Testis (tissue), 5 donors: Measurements from ENCODE around the gene JUNB. TPM values are rescaled to one million over a fixed set of nuclear protein-coding genes. Genes with fewer than 3 reads are reported as not detected.

Source experiments
- DNase-seq: peaks from one replicate; pipeline ENCODE4 v3.0.0-alpha.2; 2019
- H3K27ac ChIP-seq, 2 donors: fragments of 200-600 bp; sonication (generic); one replicate each; pipeline ENCODE4 v1.5.1; 2019
- H3K27me3 ChIP-seq: fragments of 200-600 bp; sonication (generic); one replicate; pipeline ENCODE4 v1.5.1; 2019
- H3K36me3 ChIP-seq: fragments of 200-600 bp; sonication (generic); one replicate; pipeline ENCODE4 v1.5.1; 2017; ENCODE audit warnings: low read depth; ENCODE audit errors: missing control alignments
- H3K4me1 ChIP-seq: fragments of 200-600 bp; sonication (generic); one replicate; pipeline ENCODE4 v1.5.1; 2019
- H3K4me3 ChIP-seq, 2 donors: fragments of 200-600 bp; sonication (generic); one replicate each; pipeline ENCODE4 v1.5.1; 2017 to 2019
- H3K9me3 ChIP-seq: fragments of 200-600 bp; sonication (generic); one replicate; pipeline ENCODE4 v1.5.1; 2017
- CTCF ChIP-seq, 3 experiments: fragments of 450-650 bp in 2 of 3; fragments of 200-600 bp in 1 of 3; sonication (generic) in 1 of 3; IDR thresholded peaks; one replicate each; pipeline ENCODE4 v1.5.1; 2016 to 2019; ENCODE audit warnings: antibody characterized with exemption in 3 of 3, mild to moderate bottlenecking in 2 of 3, moderate library complexity in 1 of 3
- POLR2A ChIP-seq: fragments of 450-650 bp; IDR thresholded peaks from one replicate; pipeline ENCODE4 v1.6.1; 2017; ENCODE audit warnings: antibody characterized with exemption, mild to moderate bottlenecking, moderate library complexity
- WGBS, 2 donors: methylation state at CpG; one replicate each; pipeline ENCODE4 v1.1.5; 2018; 5-methylcytosine and 5-hydroxymethylcytosine counted together
- intact Hi-C: fragments of 100-400 bp; cut with DNase I; formaldehyde crosslinking; loops from one replicate; pipeline ENCODE4 v1.15.1; 2023; ENCODE audit warnings: low total_unique reads
- long read RNA-seq, 2 donors: transcript quantifications; one replicate each; lab custom pipeline, GENCODE V29; 2026
- polyA plus RNA-seq: library from polyadenylated mRNA; stranded (reverse); fragments of 350-450 nt; fragmentation: Illumina TruSeq; extraction: RNeasy Lipid Tissue Mini Kit (QIAGEN cat#74804); gene quantifications from one replicate; pipeline ENCODE4 v1.2.3, GENCODE V29; 2014; ENCODE audit warnings: low read depth, low replicate concordance; ENCODE audit not compliant: insufficient read depth
- total RNA-seq, 2 donors: library from RNA; depleted of rRNA; stranded (reverse); fragments of >200 nt; gene quantifications; one replicate each; pipeline ENCODE4 v1.2.3, GENCODE V29; 2016

JUNB gene
- 100 to 1,000 TPM in 1 of 2 donors, 10 to 100 TPM in 1; 75.9 to 143 TPM for total RNA-seq
- 54.5 TPM for polyA plus RNA-seq
- long read RNA-seq, donor 1, transcript JUNB-201 (1 exons, 1,820 nt): major isoform, 148 of 148 reads
- long read RNA-seq, donor 1, partial matches to known transcripts: 0 of 148 reads
- long read RNA-seq, donor 1, other reads (novel, unspliced or antisense): 0 of 148 reads
- long read RNA-seq, donor 2, transcript JUNB-201 (1 exons, 1,820 nt): major isoform, 145 of 145 reads
- long read RNA-seq, donor 2, partial matches to known transcripts: 0 of 145 reads
- long read RNA-seq, donor 2, other reads (novel, unspliced or antisense): 0 of 145 reads

GRCh38 chr19:12791345-12792050 is at the start of gene JUNB:
Gene JUNB, plus strand, starts transcription at chr19:12791486. Its CDS starts 286 bp downstream, at chr19:12791772.
- Histone ChIP-seq H3K27me3 (no peaks in the 10 kb centered on the region), H3K36me3 (no peaks in the 10 kb centered on the region), H3K9me3 (no peaks in the 10 kb centered on the region), H3K4me3 (peak within 1 kb of the TSS; percentile 75 to 88), H3K27ac (peak within 1 kb of the TSS; percentile 93 to 98), H3K4me1 (peaks cover 43% of the 10 kb centered on the region)
- TF ChIP-seq CTCF (IDR thresholded peaks at IDR 0.05) (peak in 1 of 3 experiments; percentile 9), POLR2A (peak; percentile 100)
- WGBS, 2 donors: 0% methylated on average over 39 of the region's 73 CpGs; no CpG with 5 or more reads in 1 of the 2 donors
- intact Hi-C loops: loop anchor here (10.0 kb wide), 1 partner anchor 57 kb away; the partner anchor contains the start of genes GET3 and TRIR
- peak; percentile 96 for DNase-seq

- Histone ChIP-seq H3K4me3 (no peak overlapping the region), H3K36me3 (no peaks in the 10 kb centered on the region), H3K27me3 (no peaks in the 10 kb centered on the region), H3K4me1 (peaks cover 4% of the 10 kb centered on the region), H3K27ac (no peak overlapping the region), H3K9me3 (no peaks in the 10 kb centered on the region)
- 81 to 86% methylated on average over 9 to 22 of the region's 22 CpGs for WGBS, 2 donors
- intact Hi-C loops: no loop called here
- DNase-seq: no peak
- TF ChIP-seq POLR2A (no peak), CTCF (IDR thresholded peaks at IDR 0.05) (no peak)
These were observed 46.0 kb upstream of the JUNB start for GRCh38 chr19:12745166-12745897.

GRCh38 chr19:12748489-12748888 is 42.8 kb upstream of the JUNB start:
- peaks cover 5% of the 10 kb centered on the region for H3K4me1 ChIP-seq
- no peak overlapping the region for H3K27ac ChIP-seq
- H3K36me3 ChIP-seq: no peaks in the 10 kb centered on the region
- WGBS, 2 donors: 83 to 100% methylated on average over 1 to 6 of the region's 6 CpGs
- no peaks in the 10 kb centered on the region for H3K27me3 ChIP-seq
- no peak overlapping the region for H3K4me3 ChIP-seq
- TF ChIP-seq CTCF (IDR thresholded peaks at IDR 0.05) (no peak), POLR2A (no peak)
- intact Hi-C loops: no loop called here
- DNase-seq: no peak
- no peaks in the 10 kb centered on the region for H3K9me3 ChIP-seq

- H3K4me3 ChIP-seq: no peak overlapping the region
- H3K27me3 ChIP-seq: no peaks in the 10 kb centered on the region
- intact Hi-C loops: no loop called here
- H3K27ac ChIP-seq: no peak overlapping the region
- peaks cover 5% of the 10 kb centered on the region for H3K4me1 ChIP-seq
- 41 to 67% methylated on average over 16 to 24 of the region's 24 CpGs for WGBS, 2 donors
- DNase-seq: no peak
- H3K36me3 ChIP-seq: no peaks in the 10 kb centered on the region
- no peaks in the 10 kb centered on the region for H3K9me3 ChIP-seq
- TF ChIP-seq CTCF (IDR thresholded peaks at IDR 0.05) (no peak), POLR2A (no peak)
These were observed 41.3 kb upstream of the JUNB start for GRCh38 chr19:12749938-12750521.
